Left ventricle myocardium inferior (tissue), 1 donor: ENCODE results near the gene PILRB. TPM values are rescaled to one million over a fixed set of nuclear protein-coding genes. Genes with fewer than 3 reads are reported as not detected.
"Not testable (repeated sequence)": the region's sequence is repeated elsewhere in the genome, so short reads cannot be mapped to it uniquely, and the experiment has no call there.

Experiments used
- DNase-seq: peaks from one replicate; pipeline ENCODE4 v3.0.0-alpha.2; 2020
- H3K27ac ChIP-seq: fragments of 200-600 bp; replicated peaks from 2 replicates; pipeline ENCODE4 v1.8.0; 2021
- H3K27me3 ChIP-seq: fragments of 200-600 bp; 2 replicates; pipeline ENCODE4 v1.8.0; 2021; ENCODE audit warnings: low read depth
- H3K36me3 ChIP-seq: fragments of 200-600 bp; 2 replicates; pipeline ENCODE4 v1.8.0; 2021
- H3K4me1 ChIP-seq: fragments of 200-600 bp; 2 replicates; pipeline ENCODE4 v1.8.0; 2021
- H3K4me3 ChIP-seq: fragments of 200-600 bp; 2 replicates; pipeline ENCODE4 v1.8.0; 2021; ENCODE audit warnings: mild to moderate bottlenecking, moderate library complexity
- H3K9me3 ChIP-seq: fragments of 200-600 bp; replicated peaks from 2 replicates; pipeline ENCODE4 v1.8.0; 2021
- intact Hi-C: fragments of 100-400 bp; cut with micrococcal nuclease; formaldehyde crosslinking; loops from one replicate; pipeline ENCODE4 v1.11.0; 2022
- total RNA-seq: library from RNA; stranded (reverse); fragmentation: NEBNext Ultra II Directional; extraction: Animal tissue kit (Norgen Biotek cat#: 25700); gene quantifications from one replicate; pipeline ENCODE4 v1.2.1, GENCODE V29; 2021
- TF ChIP-seq, protein P1 (sequence below): fragments of 200-600 bp; IDR thresholded peaks from 2 replicates; pipeline ENCODE4 v1.8.0; 2021; ENCODE audit warnings: antibody characterized with exemption, mild to moderate bottlenecking, borderline replicate concordance
- donor health status: DM: no; HTN: yes; CAD: no; lungs with severe emphysema.

The PILRB gene
- total RNA-seq, 1 donor from 2014 or later, result 10.6 TPM

DNA sequence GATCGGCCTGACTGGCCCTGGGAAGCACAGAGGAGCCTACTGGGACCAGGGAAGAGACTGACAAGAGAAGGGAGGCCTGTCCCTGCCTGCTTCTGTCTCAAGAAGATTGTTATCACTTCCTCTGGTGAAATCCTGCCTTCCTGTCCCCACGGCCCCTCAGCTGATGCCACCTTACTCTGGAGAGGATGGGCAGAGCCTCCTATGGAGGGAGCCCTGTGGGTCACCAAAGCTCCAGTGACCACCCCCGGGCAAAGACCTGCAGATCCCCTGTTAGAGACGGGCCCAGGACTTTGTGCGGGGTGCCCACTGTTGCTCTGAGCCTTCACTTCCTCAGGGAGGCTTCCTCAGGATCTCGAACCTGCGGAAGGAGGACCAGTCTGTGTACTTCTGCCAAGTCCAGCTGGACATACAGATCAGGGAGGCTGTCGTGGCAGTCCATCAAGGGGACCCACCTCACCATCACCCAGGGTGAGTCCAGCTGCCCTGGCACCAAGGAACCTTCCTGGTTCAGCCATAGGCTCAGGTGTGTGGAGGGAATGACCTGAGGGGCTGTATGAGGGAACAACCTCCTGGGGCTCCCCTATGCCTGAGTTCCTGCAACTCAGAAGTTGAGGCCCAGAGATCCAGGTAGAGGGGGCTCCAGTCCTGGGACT lies 1.4 kb upstream of the PILRB start:
- intact Hi-C loops, result no loop called here
- TF ChIP-seq, protein P1, sequence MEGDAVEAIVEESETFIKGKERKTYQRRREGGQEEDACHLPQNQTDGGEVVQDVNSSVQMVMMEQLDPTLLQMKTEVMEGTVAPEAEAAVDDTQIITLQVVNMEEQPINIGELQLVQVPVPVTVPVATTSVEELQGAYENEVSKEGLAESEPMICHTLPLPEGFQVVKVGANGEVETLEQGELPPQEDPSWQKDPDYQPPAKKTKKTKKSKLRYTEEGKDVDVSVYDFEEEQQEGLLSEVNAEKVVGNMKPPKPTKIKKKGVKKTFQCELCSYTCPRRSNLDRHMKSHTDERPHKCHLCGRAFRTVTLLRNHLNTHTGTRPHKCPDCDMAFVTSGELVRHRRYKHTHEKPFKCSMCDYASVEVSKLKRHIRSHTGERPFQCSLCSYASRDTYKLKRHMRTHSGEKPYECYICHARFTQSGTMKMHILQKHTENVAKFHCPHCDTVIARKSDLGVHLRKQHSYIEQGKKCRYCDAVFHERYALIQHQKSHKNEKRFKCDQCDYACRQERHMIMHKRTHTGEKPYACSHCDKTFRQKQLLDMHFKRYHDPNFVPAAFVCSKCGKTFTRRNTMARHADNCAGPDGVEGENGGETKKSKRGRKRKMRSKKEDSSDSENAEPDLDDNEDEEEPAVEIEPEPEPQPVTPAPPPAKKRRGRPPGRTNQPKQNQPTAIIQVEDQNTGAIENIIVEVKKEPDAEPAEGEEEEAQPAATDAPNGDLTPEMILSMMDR, result no peak
- H3K4me3 ChIP-seq, result no peak overlapping the region
- H3K4me1 ChIP-seq, result no peaks in the 10 kb centered on the region
- no peaks in the 10 kb centered on the region for H3K9me3 ChIP-seq
- no peaks in the 10 kb centered on the region for H3K27me3 ChIP-seq
- peaks cover 96% of the 10 kb centered on the region for H3K36me3 ChIP-seq
- no peak overlapping the region for H3K27ac ChIP-seq
- no peak for DNase-seq

DNA sequence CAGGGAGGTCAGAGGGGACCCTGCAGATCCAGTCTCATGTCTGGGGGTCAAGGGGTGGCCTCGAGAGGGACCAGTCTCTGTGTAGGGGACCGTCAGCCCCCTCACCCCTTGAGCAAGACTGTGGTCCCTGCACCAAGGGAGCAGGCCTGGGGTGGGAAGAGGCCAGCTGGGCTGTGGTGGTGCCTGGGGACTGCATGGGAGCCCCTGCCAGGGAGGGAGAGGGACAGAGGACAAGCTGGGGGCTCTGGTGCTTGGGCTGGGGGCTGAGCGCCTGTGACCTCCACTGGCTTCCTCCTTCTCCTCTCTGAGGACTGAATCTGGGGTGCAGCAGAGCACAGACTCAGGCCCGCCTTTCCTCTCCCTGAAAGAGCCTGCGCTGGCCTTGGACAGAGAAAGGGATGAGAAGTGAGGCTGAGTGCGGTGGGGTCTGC lies 771 bp upstream of the PILRB start:
- no peak for DNase-seq
- intact Hi-C loops, result no loop called here
- TF ChIP-seq, protein P1, result no peak
- H3K4me3 ChIP-seq, result no peak overlapping the region
- no peak overlapping the region for H3K27ac ChIP-seq
- H3K9me3 ChIP-seq, result no peaks in the 10 kb centered on the region
- H3K27me3 ChIP-seq, result no peaks in the 10 kb centered on the region
- H3K36me3 ChIP-seq, result peaks cover 98% of the 10 kb centered on the region
- no peaks in the 10 kb centered on the region for H3K4me1 ChIP-seq

DNA sequence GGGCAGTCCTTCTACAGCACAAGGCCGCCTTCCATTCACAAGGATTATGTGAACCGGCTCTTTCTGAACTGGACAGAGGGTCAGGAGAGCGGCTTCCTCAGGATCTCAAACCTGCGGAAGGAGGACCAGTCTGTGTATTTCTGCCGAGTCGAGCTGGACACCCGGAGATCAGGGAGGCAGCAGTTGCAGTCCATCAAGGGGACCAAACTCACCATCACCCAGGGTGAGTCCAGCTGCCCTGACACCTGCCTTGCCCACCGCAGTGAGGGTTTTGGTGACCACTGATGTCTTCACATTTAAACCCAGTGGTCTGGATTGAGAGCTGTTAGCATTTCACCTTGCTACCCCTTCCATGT lies 918 bp downstream of the PILRB start:
- no peaks in the 10 kb centered on the region for H3K27me3 ChIP-seq
- no peak overlapping the region for H3K27ac ChIP-seq
- H3K4me3 ChIP-seq, result no peak overlapping the region
- H3K36me3 ChIP-seq, result peaks cover 99% of the 10 kb centered on the region
- TF ChIP-seq, protein P1, result no peak
- no peak for DNase-seq
- no peaks in the 10 kb centered on the region for H3K9me3 ChIP-seq
- no peaks in the 10 kb centered on the region for H3K4me1 ChIP-seq
- intact Hi-C loops, result no loop called here

DNA sequence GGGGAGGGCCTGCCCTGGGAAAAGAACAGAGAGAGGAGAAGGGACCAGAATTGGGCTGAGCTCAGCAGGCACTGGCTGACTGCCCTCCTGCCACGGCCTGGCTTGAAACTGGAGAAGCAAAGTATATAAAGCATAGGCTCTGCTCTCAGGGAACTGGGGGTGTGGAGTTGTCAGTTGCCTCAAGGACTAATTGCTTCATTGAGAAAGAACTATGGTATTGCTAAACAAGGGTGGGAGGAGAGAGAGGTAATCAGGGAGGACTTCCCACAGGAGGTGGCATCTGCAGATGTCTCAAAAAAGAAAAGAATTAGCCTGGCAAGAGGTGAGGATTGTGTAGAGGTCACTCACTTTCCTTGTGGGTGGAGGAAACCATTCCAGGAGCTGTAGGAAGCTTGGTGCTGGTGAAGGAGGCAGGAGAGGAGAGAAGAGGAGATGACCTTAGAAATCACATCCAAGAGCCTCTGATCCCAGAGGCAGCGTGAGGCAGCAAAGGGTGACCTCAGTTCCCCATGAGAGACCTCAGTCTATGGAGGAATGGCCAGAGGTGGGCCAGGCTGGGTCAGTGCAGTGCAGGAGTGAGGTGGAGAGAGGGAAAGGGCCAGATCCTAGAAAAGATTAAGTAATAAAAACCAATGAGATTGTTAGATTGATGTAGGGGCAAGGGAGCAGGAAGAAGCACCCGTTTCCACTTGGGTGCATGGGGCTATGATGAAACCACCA lies 2.4 kb downstream of the PILRB start:
- Histone ChIP-seq H3K4me3 (no peak overlapping the region), H3K4me1 (no peaks in the 10 kb centered on the region), H3K27ac (no peak overlapping the region), H3K36me3 (peaks cover 90% of the 10 kb centered on the region), H3K9me3 (no peaks in the 10 kb centered on the region), H3K27me3 (no peaks in the 10 kb centered on the region)
- TF ChIP-seq, protein P1, result no peak
- no peak for DNase-seq
- intact Hi-C loops, result no loop called here

DNA sequence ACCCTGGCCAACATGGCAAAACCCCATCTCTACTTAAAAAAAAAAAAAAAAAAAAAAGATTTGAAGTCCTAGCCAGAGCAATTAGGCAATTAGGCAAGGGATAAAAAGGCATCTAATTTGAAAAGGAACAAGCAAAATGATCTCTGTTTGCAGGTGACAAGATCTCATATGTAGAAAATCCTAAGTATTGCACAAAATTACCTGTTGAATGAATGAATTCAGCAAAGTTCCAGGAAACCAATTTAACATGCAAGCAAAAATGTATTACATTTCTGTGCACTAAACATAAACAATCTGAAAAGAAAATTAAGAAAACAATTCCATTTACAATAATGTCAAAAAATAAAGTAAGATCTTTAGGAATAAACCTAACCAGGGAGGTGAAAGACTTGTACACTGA lies 5.2 kb downstream of the PILRB start:
- H3K27ac ChIP-seq, result no peak overlapping the region
- H3K27me3 ChIP-seq, result no peaks in the 10 kb centered on the region
- no peaks in the 10 kb centered on the region for H3K4me1 ChIP-seq
- H3K9me3 ChIP-seq, result no peaks in the 10 kb centered on the region
- H3K4me3 ChIP-seq, result no peak overlapping the region
- intact Hi-C loops, result no loop called here
- DNase-seq, result no peak
- TF ChIP-seq, protein P1, result no peak
- peaks cover 74% of the 10 kb centered on the region for H3K36me3 ChIP-seq

DNA sequence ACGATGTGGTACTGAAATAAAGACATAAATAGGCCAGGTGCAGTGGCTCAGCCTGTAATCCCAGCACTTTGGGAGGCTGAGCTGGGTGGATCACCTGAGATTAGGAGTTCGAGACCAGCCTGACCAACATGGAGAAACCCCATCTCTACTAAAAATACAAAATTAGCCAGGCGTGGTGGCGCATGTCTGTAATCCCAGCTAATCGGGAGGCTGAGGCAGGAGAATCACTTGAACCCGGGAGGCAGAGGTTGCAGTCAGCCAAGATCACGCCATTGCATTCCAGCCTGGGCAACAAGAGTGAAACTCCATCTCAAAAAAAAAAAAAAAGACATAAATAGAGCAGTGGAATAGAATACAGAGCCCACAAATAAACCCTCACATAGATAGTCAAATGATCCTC lies 5.9 kb downstream of the PILRB start:
- H3K4me1 ChIP-seq, DNase-seq, intact Hi-C loops, H3K4me3 ChIP-seq, H3K27me3 ChIP-seq, H3K9me3 ChIP-seq, H3K27ac ChIP-seq: not testable (repeated sequence)
- H3K36me3 ChIP-seq, result peaks cover 69% of the 10 kb centered on the region
